Mammary epithelial cell (primary cell): Measurements from ENCODE around the gene HSD17B8.

ENCODE experiments used
- CTCF ChIP-seq, 2 donors: IDR thresholded peaks in 1 of 2; conservative IDR thresholded peaks in 1 of 2; 2 replicates each; pipeline ENCODE4 v1.5.1; 2011 to 2012; ENCODE audit warnings: inconsistent platforms in 2 of 2, low read length in 2 of 2, mild to moderate bottlenecking in 2 of 2, control low read depth in 1 of 2, low read depth in 1 of 2; ENCODE audit not compliant: insufficient read depth in 1 of 2; ENCODE audit errors: extremely low read depth in 1 of 2
- EZH2 ChIP-seq: IDR thresholded peaks from 2 replicates; pipeline ENCODE4 v1.6.1; 2012; ENCODE audit warnings: low read length, inconsistent platforms, borderline replicate concordance

- TF ChIP-seq EZH2 (no peak), CTCF (conservative IDR thresholded peaks at IDR 0.05 in 1 of 2, IDR thresholded peaks at IDR 0.05 in 1 of 2; ENCODE audit: extremely low read depth in 1 of 2, insufficient read depth in 1 of 2, low read depth in 1 of 2, low read length in 2 of 2) (no peak)
These were observed 37.6 kb upstream of the HSD17B8 start for GRCh38 chr6:33166811-33167210.
